Activated T-cell treated with anti-CD3 and anti-CD28 coated beads, Interleukin-2, amount 50 U/mL, for 72 hours (primary cell): ENCODE data around the gene UBA1. TPM values are rescaled to one million over a fixed set of nuclear protein-coding genes. Genes with fewer than 3 reads are reported as not detected.

Source experiments
- ATAC-seq, 2 donors: fragments of 150-1000 bp; cut with Tn5 transposase; replicated peaks in 1 of 2; 2 replicates each; pipeline ENCODE4 v1.10.0; 2021; ENCODE audit warnings: moderate library complexity in 2 of 2, mild to moderate bottlenecking in 1 of 2
- DNase-seq, 2 donors: peaks; one replicate each; pipeline ENCODE4 v3.0.0; 2021 to 2022; ENCODE audit warnings: mixed read lengths in 1 of 2
- H3K27ac Mint-ChIP-seq: one replicate; pipeline ENCODE4 v1.8.0; 2022; ENCODE audit warnings: mild to moderate bottlenecking, moderate library complexity, mixed read lengths
- H3K27me3 Mint-ChIP-seq: one replicate; pipeline ENCODE4 v1.8.0; 2022; ENCODE audit warnings: low read depth, mixed read lengths
- H3K36me3 Mint-ChIP-seq, 2 donors: one replicate each; pipeline ENCODE4 v1.8.0; 2022; ENCODE audit warnings: mixed read lengths in 2 of 2, mild to moderate bottlenecking in 1 of 2; ENCODE audit not compliant: insufficient read depth in 2 of 2
- H3K4me1 Mint-ChIP-seq: one replicate; pipeline ENCODE4 v1.8.0; 2022; ENCODE audit warnings: low read depth, mixed read lengths
- H3K4me3 Mint-ChIP-seq, 2 donors: one replicate each; pipeline ENCODE4 v1.8.0; 2022; ENCODE audit warnings: mild to moderate bottlenecking in 2 of 2, mixed read lengths in 2 of 2, moderate library complexity in 2 of 2
- H3K9me3 Mint-ChIP-seq, 2 donors: one replicate each; pipeline ENCODE4 v1.8.0; 2022; ENCODE audit warnings: mixed read lengths in 2 of 2
- total RNA-seq, 2 donors: library from RNA; stranded (reverse); gene quantifications; one replicate each; pipeline ENCODE4 v1.2.3, GENCODE V29; 2022

UBA1 gene
- total RNA-seq, 2 donors from 2014 or later = 160 to 197 TPM

DNA sequence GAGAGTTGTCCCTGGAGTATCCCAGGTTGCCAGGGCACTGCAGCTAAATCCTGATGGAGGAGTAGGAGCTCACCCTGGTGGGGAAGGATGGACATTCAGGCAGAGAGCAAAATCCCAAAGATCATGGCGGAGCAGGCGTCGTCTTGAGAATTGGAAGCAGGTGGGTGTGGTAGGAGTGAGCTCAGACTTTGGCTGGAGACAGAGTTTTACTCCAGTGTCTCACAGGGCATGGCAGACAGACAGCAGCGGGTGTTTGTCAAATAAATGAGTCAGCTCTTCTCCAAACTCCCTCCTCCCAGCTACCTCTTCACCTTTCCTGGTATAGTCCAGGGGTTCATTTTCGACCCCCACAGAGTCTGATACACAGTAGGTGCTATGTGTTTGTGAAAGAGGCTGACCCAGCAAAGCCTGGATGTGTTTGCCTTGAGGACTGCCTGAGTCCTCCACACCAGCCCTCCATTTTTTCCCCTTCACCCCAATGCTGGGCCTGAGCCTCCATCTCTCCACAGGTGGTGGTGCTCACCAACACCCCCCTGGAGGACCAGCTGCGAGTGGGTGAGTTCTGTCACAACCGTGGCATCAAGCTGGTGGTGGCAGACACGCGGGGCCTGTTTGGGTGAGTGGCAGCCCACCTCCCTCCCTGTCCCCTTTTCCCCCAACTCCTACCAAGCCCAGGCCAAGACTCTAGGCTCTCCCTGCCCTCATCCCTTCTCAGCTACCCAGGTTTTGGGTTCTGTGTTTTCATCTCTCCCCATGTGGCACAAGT, 6.9 kb downstream of the UBA1 start:
- Mint-ChIP-seq H3K36me3 (peaks cover 9 to 48% of the 10 kb centered on the region in 2 donors), H3K27me3 (no peaks in the 10 kb centered on the region), H3K4me1 (peaks cover 33% of the 10 kb centered on the region), H3K4me3 (no peak overlapping the region), H3K27ac (no peak overlapping the region), H3K9me3 (no peaks in the 10 kb centered on the region)
- no peak for DNase-seq
- no peak for ATAC-seq

GRCh38 chrX:47201345-47201944, 7.8 kb downstream of the UBA1 start:
- no peak overlapping the region for H3K27ac Mint-ChIP-seq
- peaks cover 4 to 48% of the 10 kb centered on the region in 2 donors for H3K36me3 Mint-ChIP-seq
- H3K4me1 Mint-ChIP-seq = peaks cover 31% of the 10 kb centered on the region
- DNase-seq (no peak), ATAC-seq (no peak)
- H3K9me3 Mint-ChIP-seq = no peaks in the 10 kb centered on the region
- no peaks in the 10 kb centered on the region for H3K27me3 Mint-ChIP-seq
- H3K4me3 Mint-ChIP-seq = no peak overlapping the region

GRCh38 chrX:47202316-47202715, 8.7 kb downstream of the UBA1 start:
- Mint-ChIP-seq H3K36me3 (peaks cover 7 to 57% of the 10 kb centered on the region in 2 donors), H3K27me3 (no peaks in the 10 kb centered on the region), H3K27ac (no peak overlapping the region)

DNA sequence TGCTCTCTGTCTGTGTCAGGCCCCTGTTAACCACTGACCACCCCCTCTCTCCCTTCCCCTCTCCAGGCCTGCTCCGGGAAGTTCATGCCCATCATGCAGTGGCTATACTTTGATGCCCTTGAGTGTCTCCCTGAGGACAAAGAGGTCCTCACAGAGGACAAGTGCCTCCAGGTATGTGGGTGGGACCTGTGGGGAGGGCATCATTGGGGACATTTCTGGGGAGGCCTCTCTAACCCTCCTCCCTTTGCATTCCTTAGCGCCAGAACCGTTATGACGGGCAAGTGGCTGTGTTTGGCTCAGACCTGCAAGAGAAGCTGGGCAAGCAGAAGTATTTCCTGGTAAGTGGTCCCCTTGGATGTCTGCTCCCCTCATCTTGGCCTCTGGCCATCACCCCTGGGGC, 9.2 kb downstream of the UBA1 start:
- peaks cover 7 to 59% of the 10 kb centered on the region in 2 donors for H3K36me3 Mint-ChIP-seq
- DNase-seq (no peak), ATAC-seq (no peak)
- H3K4me1 Mint-ChIP-seq = peaks cover 25% of the 10 kb centered on the region
- no peaks in the 10 kb centered on the region for H3K9me3 Mint-ChIP-seq
- H3K27ac Mint-ChIP-seq = no peak overlapping the region
- no peak overlapping the region for H3K4me3 Mint-ChIP-seq
- H3K27me3 Mint-ChIP-seq = no peaks in the 10 kb centered on the region

More at GRCh38 chrX:47202316-47202715, 8.7 kb downstream of the UBA1 start:
- no peak for DNase-seq
- H3K9me3 Mint-ChIP-seq = no peaks in the 10 kb centered on the region
- H3K4me1 Mint-ChIP-seq = peaks cover 28% of the 10 kb centered on the region
- H3K4me3 Mint-ChIP-seq = no peak overlapping the region
- ATAC-seq = no peak

GRCh38 chrX:47204970-47205369, 11.3 kb downstream of the UBA1 start:
- peaks cover 25% of the 10 kb centered on the region for H3K4me1 Mint-ChIP-seq
- DNase-seq (no peak), ATAC-seq (no peak)
- H3K4me3 Mint-ChIP-seq = no peak overlapping the region
- no peak overlapping the region for H3K27ac Mint-ChIP-seq
- no peaks in the 10 kb centered on the region for H3K27me3 Mint-ChIP-seq
- H3K9me3 Mint-ChIP-seq = no peaks in the 10 kb centered on the region
- H3K36me3 Mint-ChIP-seq = peaks cover 8 to 48% of the 10 kb centered on the region in 2 donors

DNA sequence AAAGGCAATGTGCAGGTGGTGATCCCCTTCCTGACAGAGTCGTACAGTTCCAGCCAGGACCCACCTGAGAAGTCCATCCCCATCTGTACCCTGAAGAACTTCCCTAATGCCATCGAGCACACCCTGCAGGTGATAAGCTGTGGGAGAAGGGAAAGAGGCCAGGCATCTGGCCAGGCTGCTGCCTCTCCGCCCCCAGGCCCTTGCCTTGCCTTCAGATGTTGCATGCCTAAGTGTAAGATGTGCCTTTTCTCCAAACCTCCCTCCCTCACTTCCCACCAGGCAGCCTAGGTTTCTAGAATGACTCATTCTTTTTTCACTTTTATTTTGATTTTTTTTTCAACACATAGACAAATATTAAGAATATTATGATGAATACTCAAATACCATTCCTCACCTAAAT, 12.7 kb downstream of the UBA1 start:
- peaks cover 25% of the 10 kb centered on the region for H3K4me1 Mint-ChIP-seq
- peak overlapping the region; percentile 50 for H3K27ac Mint-ChIP-seq
- ATAC-seq (no peak), DNase-seq (no peak)
- peaks cover 9 to 42% of the 10 kb centered on the region in 2 donors for H3K36me3 Mint-ChIP-seq
- H3K9me3 Mint-ChIP-seq = no peaks in the 10 kb centered on the region
- no peaks in the 10 kb centered on the region for H3K27me3 Mint-ChIP-seq
- no peak overlapping the region for H3K4me3 Mint-ChIP-seq

DNA sequence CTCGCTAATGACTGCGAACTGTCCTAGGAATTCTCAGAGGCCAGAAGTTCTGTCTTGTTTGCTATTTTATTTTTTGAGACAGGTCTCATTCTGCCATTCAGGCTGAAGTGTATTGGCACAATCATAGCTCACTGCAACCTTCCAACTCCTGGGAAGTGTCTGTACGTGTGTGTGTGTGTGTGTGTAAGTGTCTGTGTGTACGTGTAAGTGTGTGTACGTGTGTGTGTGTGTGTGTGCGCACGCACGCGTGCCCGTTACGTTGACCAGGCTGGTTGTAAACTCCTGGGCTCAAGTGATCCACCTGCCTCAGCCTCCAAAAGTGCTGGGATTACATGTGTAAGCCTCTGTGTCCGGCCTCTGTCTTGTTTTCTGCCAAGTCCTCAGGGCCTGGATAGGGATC, 14.5 kb downstream of the UBA1 start:
- H3K4me3 Mint-ChIP-seq = no peak overlapping the region
- peaks cover 15 to 44% of the 10 kb centered on the region in 2 donors for H3K36me3 Mint-ChIP-seq
- no peaks in the 10 kb centered on the region for H3K9me3 Mint-ChIP-seq
- no peak for ATAC-seq
- H3K4me1 Mint-ChIP-seq = peaks cover 20% of the 10 kb centered on the region
- H3K27ac Mint-ChIP-seq = no peak overlapping the region
- DNase-seq = no peak
- no peaks in the 10 kb centered on the region for H3K27me3 Mint-ChIP-seq

GRCh38 chrX:47209508-47210238, 16.0 kb downstream of the UBA1 start:
- Mint-ChIP-seq H3K9me3 (no peaks in the 10 kb centered on the region), H3K27me3 (no peaks in the 10 kb centered on the region), H3K36me3 (peaks cover 18 to 50% of the 10 kb centered on the region in 2 donors), H3K4me1 (peaks cover 19% of the 10 kb centered on the region), H3K27ac (no peak overlapping the region), H3K4me3 (no peak overlapping the region)
- no peak for DNase-seq
- no peak for ATAC-seq

GRCh38 chrX:47210661-47211425, 17.2 kb downstream of the UBA1 start:
- Mint-ChIP-seq H3K4me1 (peaks cover 23% of the 10 kb centered on the region), H3K36me3 (peaks cover 16 to 47% of the 10 kb centered on the region in 2 donors), H3K4me3 (no peak overlapping the region), H3K9me3 (no peaks in the 10 kb centered on the region), H3K27me3 (no peaks in the 10 kb centered on the region), H3K27ac (no peak overlapping the region)
- DNase-seq = no peak
- no peak for ATAC-seq

DNA sequence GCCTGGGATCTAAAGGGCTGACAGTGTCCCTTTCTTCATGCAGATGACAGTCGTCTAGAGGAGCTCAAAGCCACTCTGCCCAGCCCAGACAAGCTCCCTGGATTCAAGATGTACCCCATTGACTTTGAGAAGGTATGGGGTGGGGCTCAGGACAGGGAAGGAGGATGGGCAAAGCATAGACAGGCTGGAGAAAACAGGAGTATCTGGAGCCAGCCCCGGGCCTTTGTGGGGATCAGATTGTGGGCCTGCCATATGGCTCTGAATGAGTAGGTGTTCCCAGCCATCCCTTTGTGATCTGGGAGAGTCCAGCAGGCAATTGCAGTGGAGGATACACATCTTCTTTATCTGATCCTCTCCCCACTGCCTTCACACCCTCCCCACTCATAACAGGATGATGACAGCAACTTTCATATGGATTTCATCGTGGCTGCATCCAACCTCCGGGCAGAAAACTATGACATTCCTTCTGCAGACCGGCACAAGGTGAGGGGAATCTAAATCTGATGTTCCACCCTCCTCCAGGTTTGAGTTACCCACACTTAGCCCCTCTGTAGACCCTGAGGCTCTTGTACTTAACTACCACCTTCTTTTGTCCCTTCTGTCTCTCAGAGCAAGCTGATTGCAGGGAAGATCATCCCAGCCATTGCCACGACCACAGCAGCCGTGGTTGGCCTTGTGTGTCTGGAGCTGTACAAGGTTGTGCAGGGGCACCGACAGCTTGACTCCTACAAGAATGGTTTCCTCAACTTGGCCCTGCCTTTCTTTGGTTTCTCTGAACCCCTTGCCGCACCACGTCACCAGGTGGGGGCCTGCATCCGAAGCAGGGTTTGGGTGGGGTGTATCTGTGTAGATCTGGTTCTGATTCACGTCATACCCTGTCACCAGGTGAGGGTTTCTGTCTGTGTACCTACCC, 19.0 kb downstream of the UBA1 start:
- Mint-ChIP-seq H3K27ac (peak overlapping the region; percentile 80), H3K4me1 (peaks cover 29% of the 10 kb centered on the region), H3K4me3 (no peak overlapping the region), H3K36me3 (peaks cover 17 to 45% of the 10 kb centered on the region in 2 donors), H3K9me3 (no peaks in the 10 kb centered on the region), H3K27me3 (no peaks in the 10 kb centered on the region)
- DNase-seq (no peak), ATAC-seq (no peak)

- H3K4me1 Mint-ChIP-seq = peaks cover 40% of the 10 kb centered on the region
- H3K4me3 Mint-ChIP-seq = no peak overlapping the region
- no peaks in the 10 kb centered on the region for H3K9me3 Mint-ChIP-seq
- H3K27ac Mint-ChIP-seq = peak overlapping the region; percentile 64
- ATAC-seq (no peak), DNase-seq (no peak)
- no peaks in the 10 kb centered on the region for H3K27me3 Mint-ChIP-seq
- H3K36me3 Mint-ChIP-seq = peaks cover 20 to 49% of the 10 kb centered on the region in 2 donors
These were observed 20.9 kb downstream of the UBA1 start for GRCh38 chrX:47214435-47215077.
